ENCODE measurements around the gene SERPINB6.
"Not testable (repeated sequence)": the region's sequence is repeated elsewhere in the genome, so short reads cannot be mapped to it uniquely, and the experiment has no call there.

Gene SERPINB6

DNA sequence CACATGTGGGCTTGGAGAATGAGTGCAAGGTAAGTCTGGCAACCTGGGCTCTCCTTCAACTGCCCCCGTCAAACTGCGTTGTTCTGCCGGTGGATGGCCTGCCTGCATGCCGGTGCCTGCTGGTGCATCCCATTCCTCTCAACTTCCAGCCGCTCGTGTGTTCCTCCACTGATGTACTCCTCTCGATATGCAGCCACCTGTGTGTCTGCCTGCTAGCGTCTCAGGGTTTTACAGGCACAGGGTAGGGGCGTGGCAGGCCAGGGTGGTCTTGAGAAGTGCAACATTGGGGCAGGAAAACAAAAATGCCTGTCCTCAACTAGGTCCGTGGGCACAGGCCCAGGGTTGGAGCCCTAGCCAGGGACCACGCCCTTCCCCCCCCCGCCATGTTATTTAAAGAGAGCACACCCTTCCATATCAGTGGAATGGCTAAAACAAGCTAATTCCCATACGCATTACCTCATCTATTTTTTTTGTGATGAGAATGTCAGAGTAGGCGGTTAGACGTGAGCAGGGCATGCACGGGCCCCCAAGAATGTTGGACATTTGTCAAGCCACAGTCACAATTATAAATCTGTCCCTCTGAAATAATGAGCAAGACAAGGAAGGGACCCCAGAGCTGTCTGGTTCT, 33.2 kb downstream of the SERPINB6 start:
- no peak for DNase-seq (ENCODE audit: low spot score)

- DNase-seq (ENCODE audit: low spot score): no peak
Measured at GRCh38 chr6:2937627-2938003, 33.8 kb downstream of the SERPINB6 start.

- DNase-seq (ENCODE audit: low spot score): no peak
Measured at GRCh38 chr6:2935566-2936291, 35.6 kb downstream of the SERPINB6 start.

DNA sequence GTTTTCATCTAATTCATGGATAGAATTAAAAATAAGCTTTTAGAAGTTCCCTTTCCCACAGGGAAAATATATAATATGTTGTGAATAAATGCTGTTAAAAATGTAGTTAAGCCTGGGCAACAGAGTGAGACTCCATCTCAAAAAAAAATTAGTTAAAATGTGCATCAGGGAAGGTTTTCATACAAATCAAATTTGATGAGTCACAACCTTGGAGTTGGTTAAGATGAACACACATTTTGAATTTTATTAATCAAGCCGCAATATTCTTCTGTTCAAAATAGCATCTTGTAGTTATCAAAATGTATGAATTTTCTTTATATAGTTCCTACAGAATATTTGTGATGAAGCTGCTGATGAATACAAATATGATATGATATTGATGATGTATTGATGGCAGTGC, 37.3 kb downstream of the SERPINB6 start:
- no peak for DNase-seq (ENCODE audit: low spot score)

GRCh38 chr6:2932911-2933310, 38.5 kb downstream of the SERPINB6 start:
- DNase-seq (ENCODE audit: low spot score): not testable (repeated sequence)

- peak; percentile 88 for DNase-seq (ENCODE audit: low spot score)
Measured at GRCh38 chr6:2931970-2932748, 39.2 kb downstream of the SERPINB6 start.

DNA sequence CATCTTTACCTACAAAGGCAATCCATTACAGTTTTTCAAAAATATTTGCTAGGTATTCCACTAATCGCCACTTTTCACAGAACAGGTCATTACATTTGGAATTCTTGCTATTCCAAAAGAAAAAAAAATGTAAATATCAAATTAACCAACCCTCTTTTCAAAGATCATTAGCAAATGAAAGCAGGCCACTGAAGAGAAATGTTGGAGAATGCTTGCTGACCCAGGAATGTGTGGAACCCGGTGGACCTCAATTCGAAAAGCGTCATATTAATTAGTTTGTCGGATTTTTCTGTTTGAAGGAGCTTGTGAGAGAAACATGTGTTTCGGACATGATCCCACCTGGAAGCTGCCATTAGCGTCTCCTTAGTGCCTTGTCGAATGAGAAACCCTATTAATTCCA, 40.3 kb downstream of the SERPINB6 start:
- DNase-seq (ENCODE audit: low spot score): no peak

DNA sequence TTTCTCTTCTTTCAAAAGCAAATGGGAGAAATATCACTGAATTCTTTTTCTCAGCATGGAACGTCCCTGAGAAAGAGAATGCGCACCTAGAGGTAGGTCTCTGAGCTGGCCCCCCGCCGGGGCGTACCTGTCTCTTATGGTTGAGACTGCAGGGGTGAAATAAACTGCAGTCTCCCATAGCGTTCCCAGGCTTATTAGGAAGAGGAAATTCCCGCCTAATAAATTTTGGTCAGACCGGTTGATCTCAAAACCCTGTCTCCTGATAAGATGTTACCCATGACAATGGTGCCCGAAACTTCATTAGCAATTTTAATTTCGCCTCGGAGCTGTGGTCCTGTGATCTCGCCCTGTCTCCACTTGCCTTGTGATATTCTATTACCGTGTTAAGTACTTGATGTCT, 43.4 kb downstream of the SERPINB6 start:
- not testable (repeated sequence) for DNase-seq (ENCODE audit: low spot score)

GRCh38 chr6:2925842-2926747, 45.3 kb downstream of the SERPINB6 start:
- not testable (repeated sequence) for DNase-seq (ENCODE audit: low spot score)

DNA sequence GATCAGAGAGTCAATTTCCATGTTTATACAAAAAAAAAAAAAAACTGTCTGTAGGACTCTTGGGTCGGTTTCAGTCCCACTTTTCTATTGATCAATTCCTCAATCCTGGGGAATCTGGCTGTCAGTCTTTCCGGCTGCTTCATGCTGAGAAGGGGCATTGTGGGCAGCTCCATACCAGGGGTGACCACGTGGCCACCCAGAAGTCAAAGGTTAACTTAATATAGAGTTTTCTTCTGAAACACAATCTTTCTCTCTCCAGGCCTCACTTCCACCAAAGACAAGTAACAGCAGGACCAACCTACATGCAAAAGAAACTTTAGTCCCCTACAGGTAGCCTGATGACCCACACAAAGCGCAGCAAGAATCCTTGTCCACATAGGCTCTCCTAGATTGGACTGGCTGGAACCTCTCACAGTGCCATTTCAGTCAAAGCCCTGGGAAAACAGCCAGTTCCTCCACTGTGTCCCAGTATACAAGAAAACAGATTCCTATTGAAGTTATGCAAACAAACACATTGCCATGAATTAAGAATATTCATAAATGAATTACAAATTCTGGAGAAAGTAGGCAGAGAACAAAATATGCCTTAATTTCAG, 49.7 kb downstream of the SERPINB6 start:
- DNase-seq (ENCODE audit: low spot score): no peak

DNA sequence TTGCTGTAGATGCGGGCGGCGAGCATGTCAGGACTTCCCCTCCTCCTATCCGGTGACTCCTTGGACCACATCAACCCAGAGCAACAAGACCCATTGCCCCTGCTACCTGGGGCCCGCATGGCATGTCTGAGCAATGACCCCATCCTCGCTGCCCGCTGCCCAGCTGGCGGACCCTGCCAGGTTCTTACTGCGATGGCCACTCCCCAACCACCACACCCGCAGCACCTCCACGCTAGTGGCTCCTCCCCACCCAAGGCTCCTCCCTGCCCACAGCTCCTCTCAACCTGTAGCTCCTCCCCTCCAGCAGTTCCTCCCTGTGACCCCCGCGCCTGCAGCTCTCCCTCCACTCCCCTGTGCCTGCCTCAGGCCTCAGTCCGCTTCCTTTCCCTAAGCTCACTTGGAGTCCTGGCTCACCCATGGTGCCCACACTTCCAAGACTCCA, 50.7 kb downstream of the SERPINB6 start:
- no peak for DNase-seq (ENCODE audit: low spot score)

DNA sequence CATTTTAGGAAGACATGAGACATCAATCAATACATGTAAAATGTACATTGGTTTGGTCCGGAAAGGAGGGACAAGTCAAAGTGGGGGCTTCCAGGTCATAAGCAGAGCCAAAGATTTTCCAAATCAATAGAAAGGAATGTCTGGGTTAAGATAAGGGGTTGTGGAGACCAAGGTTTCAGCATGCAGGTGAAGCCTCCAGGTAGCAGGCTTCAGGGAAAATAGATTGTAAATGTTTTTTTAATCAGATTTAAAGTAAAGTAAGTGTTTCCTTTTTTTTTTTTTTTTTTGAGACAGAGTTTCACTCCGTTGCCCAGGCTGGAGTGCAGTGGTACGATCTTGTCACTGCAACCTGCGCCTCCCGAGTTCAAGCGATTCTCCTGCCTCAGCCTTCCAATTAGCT, 51.5 kb downstream of the SERPINB6 start:
- DNase-seq (ENCODE audit: low spot score): no peak

DNA sequence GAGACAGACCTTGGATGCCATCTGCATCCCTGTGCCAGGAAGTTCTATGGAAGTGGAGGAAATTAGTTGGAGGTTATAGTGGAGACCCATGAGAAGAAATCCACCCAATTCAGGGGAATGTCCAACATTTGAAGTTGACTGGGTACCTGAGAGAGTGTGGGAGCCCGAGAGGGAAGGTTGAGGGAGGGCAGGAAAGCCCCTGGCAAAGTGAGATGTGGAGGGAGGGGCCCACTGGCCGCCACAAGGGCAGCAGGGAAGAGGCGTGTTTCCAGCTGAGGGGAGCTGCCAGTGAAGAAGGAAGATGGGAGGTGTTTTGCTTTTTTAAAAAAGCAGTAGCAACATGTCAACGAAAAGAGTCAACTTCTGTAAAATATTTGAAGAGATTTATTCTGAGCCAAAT, 52.0 kb downstream of the SERPINB6 start:
- DNase-seq (ENCODE audit: low spot score): no peak

GRCh38 chr6:2918936-2919335, 52.4 kb downstream of the SERPINB6 start:
- DNase-seq (ENCODE audit: low spot score): no peak

DNA sequence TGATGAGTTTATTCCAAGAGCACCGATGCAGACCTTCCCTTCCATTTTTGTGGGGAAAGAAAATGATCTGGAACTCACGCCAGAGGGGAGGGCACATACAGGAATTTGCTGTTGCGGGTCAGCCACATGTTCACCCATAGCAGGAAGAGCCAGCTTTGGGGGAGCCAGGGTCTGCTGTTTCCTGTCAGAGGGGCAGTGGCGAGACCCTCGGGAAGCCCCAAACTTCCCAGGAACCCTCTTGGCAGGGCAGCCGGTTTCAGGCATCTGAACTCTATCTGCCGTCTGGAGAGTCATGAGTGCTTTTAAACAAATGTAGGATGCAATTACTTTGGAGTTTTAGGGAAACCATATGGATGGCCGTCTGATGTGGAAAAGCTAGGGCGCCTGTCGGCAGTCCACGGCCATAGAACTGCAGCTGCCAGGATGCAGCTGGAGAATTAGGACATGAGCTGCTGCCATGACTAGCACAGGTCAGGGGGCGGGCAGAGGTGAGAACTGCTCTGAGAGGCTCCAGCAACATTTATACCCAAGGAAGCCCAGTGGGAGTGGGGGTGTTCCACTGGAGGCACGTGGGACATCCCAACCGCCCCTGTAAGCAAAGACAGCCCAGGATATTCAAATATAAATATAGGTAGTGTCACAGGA, 53.4 kb downstream of the SERPINB6 start:
- no peak for DNase-seq (ENCODE audit: low spot score)

DNA sequence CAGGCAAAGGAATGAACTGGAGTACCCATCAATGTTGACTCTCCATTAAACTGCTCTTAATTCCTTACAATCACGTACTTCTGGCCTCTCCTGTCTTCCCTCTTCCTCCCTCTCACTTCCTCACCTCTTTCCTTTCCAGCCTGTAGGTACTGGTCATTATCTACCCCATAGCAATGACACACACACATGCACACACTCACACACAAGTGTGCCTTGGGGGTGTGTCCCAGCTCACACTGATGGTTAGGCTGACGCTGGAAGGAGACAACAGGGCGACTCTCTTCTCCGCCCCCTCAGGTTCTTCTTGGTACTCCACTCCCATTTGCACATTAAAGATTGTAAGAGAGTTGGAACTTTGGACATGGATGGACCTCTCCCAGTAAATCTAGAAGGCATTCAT, 54.3 kb downstream of the SERPINB6 start:
- DNase-seq (ENCODE audit: low spot score): no peak

DNA sequence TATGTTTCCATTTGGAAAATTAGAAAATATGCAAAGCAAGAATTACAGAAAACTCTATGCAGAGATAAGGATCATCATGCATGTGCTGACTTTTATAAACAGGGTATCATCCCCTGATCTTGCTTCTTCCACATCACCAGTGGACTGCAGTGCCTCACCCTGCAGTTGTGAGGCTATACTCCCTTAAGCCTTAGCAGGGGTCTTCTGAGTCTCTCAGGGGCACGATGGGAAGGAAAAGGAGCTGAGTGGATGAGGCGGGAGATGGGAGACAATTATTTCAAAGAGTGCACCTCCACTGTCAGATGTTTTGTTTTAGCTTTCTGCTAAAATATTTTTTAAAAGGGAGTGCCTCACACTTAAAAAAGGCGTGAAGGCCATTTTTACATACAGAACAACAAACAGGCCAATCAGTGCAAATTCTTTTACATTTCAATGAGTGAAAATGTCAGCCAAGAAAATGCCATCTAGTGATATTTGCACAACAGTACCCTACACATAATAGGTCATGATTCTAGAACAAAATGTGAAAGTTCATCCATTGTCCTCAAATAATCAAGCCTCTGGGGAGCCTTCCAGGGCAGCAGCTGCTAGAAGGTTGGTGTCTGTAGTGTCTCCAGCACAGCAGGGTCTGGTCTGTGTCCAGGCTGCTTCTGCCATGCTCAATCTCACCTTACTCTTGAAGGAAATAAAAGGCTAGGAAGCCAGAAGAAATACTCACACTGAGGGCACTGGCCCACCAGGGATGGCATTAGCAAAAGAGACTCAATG, 55.0 kb downstream of the SERPINB6 start:
- DNase-seq (ENCODE audit: low spot score): no peak

- no peak for DNase-seq (ENCODE audit: low spot score)
Measured at GRCh38 chr6:2915150-2915549, 56.2 kb downstream of the SERPINB6 start.

- no peak for DNase-seq (ENCODE audit: low spot score)
Measured at GRCh38 chr6:2914318-2914660, 57.1 kb downstream of the SERPINB6 start.

GRCh38 chr6:2913621-2914317, 57.6 kb downstream of the SERPINB6 start:
- no peak for DNase-seq (ENCODE audit: low spot score)
